SH-SY5Y (cell line): ENCODE measurements around the gene DNAH10.

ENCODE experiments used
- GATA2 ChIP-seq: IDR thresholded peaks from 2 replicates; pipeline ENCODE4 v1.6.1; 2011; ENCODE audit warnings: mild to moderate bottlenecking, low read depth, low read length
- GATA3 ChIP-seq: IDR thresholded peaks from 2 replicates; pipeline ENCODE4 v1.6.1; 2011; ENCODE audit warnings: low read depth, mild to moderate bottlenecking, low read length, moderate library complexity

- TF ChIP-seq GATA2 (no peak), GATA3 (no peak)
Measured at GRCh38 chr12:123859035-123859434, 96.9 kb downstream of the DNAH10 start.
